H1 (cell line): ENCODE data around the gene OR7E24. TPM values are rescaled to one million over a fixed set of nuclear protein-coding genes. Genes with fewer than 3 reads are reported as not detected.

ENCODE experiments used
- BRCA1 ChIP-seq: IDR thresholded peaks from 2 replicates; pipeline ENCODE4 v1.6.1; 2012; ENCODE audit warnings: low read depth, low read length, improper control_type of control experiment
- KDM1A ChIP-seq: fragments of 200-600, 300-600 bp; sonication (generic); IDR thresholded peaks from 2 replicates; pipeline ENCODE4 v1.7.1; 2016; ENCODE audit warnings: mild to moderate bottlenecking, low read length, borderline replicate concordance
- PHF8 ChIP-seq: fragments of 200-600 bp; sonication (generic); conservative IDR thresholded peaks from 2 replicates; pipeline ENCODE4 v1.7.1; 2012; ENCODE audit warnings: low read depth, mild to moderate bottlenecking, inconsistent platforms, low read length, moderate library complexity
- RBBP5 ChIP-seq: IDR thresholded peaks from 2 replicates; pipeline ENCODE4 v1.7.1; 2012; ENCODE audit warnings: low read depth, mild to moderate bottlenecking, inconsistent platforms, low read length, moderate library complexity, borderline replicate concordance
- polyA plus RNA-seq, 7 experiments: library from polyadenylated mRNA; depleted of rRNA in 3 of 7; stranded (reverse) in 5 of 7; unstranded in 2 of 7; fragments of >200 nt in 5 of 7; fragments of 200-250 nt in 2 of 7; gene quantifications; 1 replicate in 5 of 7; 2 replicates in 1 of 7; 4 replicates in 1 of 7; pipeline versions ENCODE4 v1.2.1 to v1.2.3, GENCODE V29; 2011 to 2013; ENCODE audit warnings: missing spikeins in 2 of 7, mixed read lengths in 2 of 7
- total RNA-seq: library from RNA; stranded (reverse); fragmentation: NEBNext Ultra II Directional; extraction: Animal tissue kit (Norgen Biotek cat#: 25700); gene quantifications from 2 replicates; pipeline ENCODE4 v1.2.1, GENCODE V29; 2021

OR7E24 gene
- total and polyA plus RNA-seq, 2 of the 8 experiments (the other 6 are each of a cell fraction or from before 2014, with no cell fraction given) = not detected

DNA sequence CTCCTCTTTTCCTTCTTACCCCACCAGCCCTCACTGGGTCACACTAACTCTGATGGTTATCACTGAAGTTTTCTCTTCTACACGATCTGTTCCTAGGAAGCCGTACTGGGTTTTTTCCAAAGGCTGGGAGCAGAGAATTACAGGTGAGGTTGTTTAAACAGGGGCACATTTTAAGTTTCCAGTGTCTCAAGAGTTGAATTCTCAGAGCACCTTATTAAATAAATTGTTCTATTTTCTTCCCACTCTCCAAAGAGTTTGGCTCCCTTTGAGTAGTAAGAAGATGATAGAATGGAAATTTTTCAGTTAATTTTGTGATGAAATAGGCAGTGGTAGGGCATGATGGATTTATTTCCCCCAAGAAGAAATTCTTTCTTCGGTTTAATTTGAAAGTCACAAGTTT, 31.2 kb upstream of the OR7E24 start, which contains the start of gene OR7D4 (continued):
- TF ChIP-seq KDM1A (no peak), RBBP5 (no peak), BRCA1 (no peak), PHF8 (no peak)
- TF ChIP-seq, all 59 proteins: peak for 0
